K562 (cell line): ENCODE results near the gene TTLL11.

ENCODE experiments used
- CTCF ChIP-seq, 3 experiments: IDR thresholded peaks in 2 of 3; conservative IDR thresholded peaks in 1 of 3; 2 replicates each; pipeline ENCODE4 v1.5.1; 2011 to 2012; ENCODE audit warnings: low read length in 3 of 3, mild to moderate bottlenecking in 3 of 3, control low read depth in 2 of 3, improper control_type of control experiment in 1 of 3, inconsistent platforms in 1 of 3, low read depth in 1 of 3, mixed read lengths in 1 of 3, moderate library complexity in 1 of 3; ENCODE audit not compliant: insufficient read depth in 2 of 3
- ESRRB ChIP-seq: fragments of 250-450 bp; sonication (Bioruptor Pico); IDR thresholded peaks from 2 replicates; pipeline ENCODE4 v1.5.0; 2020; ENCODE audit warnings: mild to moderate bottlenecking, moderate library complexity, borderline replicate concordance
- KLF1 ChIP-seq: fragments of 450-650 bp; IDR thresholded peaks from 2 replicates; pipeline ENCODE4 v1.6.1; 2016; ENCODE audit warnings: missing genetic modification characterization, missing compliant biosample characterization
- MTA1 ChIP-seq: fragments of 450-650 bp; IDR thresholded peaks from 2 replicates; pipeline ENCODE4 v1.6.1; 2017; ENCODE audit warnings: borderline replicate concordance
- PCBP1 ChIP-seq: fragments of 200-400 bp; formaldehyde crosslinking; IDR thresholded peaks from 2 replicates; pipeline ENCODE4 v1.6.1; 2018; ENCODE audit warnings: mild to moderate bottlenecking, low read depth, low read length; ENCODE audit not compliant: poor library complexity, severe bottlenecking
- SP1 ChIP-seq: sonication (generic); formaldehyde crosslinking; IDR thresholded peaks from 2 replicates; pipeline ENCODE4 v1.8.1; 2022; ENCODE audit warnings: mild to moderate bottlenecking, missing genetic modification reagents
- TBP ChIP-seq: optimal IDR thresholded peaks from 2 replicates; pipeline ENCODE3; 2011; ENCODE audit warnings: low read depth, low read length, improper control_type of control experiment

- no peak for TF ChIP-seq CTCF (IDR thresholded peaks at IDR 0.05 in 2 of 3, conservative IDR thresholded peaks at IDR 0.05 in 1 of 3; ENCODE audit: insufficient read depth in 2 of 3, low read depth in 1 of 3, low read length in 3 of 3)
- no peak for TF ChIP-seq ESRRB (CRISPR knock-in tag)
- no peak for TF ChIP-seq SP1 (CRISPR knock-in tag)
- no peak for TF ChIP-seq TBP
- TF ChIP-seq PCBP1: no peak
- no peak for TF ChIP-seq KLF1 (tag)
- TF ChIP-seq MTA1: no peak
Observed at GRCh38 chr9:121816449-121816817, 276.7 kb downstream of the TTLL11 start.
